ELR (cell line): ENCODE measurements around the gene PODNL1.

Source experiments
- DNase-seq: peaks from one replicate; pipeline ENCODE4 v3.0.0-alpha.2; 2015; ENCODE audit warnings: low read depth

PODNL1 gene

GRCh38 chr19:13888281-13888680, 49.9 kb downstream of the PODNL1 start:
- DNase-seq = no peak

GRCh38 chr19:13887517-13887916, 50.7 kb downstream of the PODNL1 start:
- DNase-seq = peak; percentile 53

DNA sequence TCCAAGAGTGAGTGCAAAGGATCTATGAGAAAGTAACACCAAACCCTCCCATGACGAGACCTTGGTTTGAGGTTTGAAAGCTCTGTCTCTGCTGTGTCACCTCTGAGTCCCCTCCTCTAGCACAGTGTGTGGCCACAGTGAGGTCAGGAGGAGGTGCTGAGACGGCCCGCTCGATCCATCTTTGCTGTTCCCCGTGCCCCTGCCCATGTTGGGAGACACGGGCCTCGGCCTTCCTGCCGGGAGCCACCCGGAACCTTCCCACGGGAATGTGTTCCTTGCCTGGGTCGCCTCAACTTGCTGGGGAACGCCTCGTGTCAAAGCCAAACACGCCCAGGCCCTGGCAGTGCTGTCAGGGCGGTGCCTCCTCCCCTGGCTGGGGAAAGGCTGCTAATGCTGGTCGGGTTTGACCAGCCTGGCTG, 51.2 kb downstream of the PODNL1 start:
- no peak for DNase-seq

DNA sequence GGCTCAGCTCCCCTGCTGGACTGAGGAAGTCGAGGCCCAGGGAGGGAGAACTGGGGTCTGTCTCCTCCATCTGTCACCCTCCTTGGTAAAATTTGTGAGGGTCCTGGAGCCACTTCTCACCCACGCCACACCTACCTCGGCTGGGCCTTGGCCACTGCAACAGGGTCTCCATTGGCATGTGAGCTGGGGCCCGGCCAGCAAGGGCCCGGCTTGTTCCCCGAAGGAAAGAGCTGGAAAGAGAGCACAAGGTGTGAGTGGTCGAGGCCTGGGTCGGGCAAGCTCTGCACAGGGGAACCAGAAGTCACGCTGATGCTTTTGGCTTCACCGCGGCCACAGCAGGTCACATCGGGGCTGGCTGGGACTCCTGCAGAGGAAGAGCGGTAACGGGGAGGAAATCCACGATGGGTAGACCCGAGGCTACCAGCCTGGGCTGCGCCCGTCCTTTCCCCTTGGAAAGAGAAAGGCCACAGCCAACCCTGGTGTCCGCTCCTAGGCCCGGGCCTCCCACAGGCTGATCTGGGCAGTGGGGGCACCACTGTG, 52.3 kb downstream of the PODNL1 start:
- DNase-seq = no peak

GRCh38 chr19:13884726-13885591, 53.3 kb downstream of the PODNL1 start:
- no peak for DNase-seq

GRCh38 chr19:13883516-13884064, 54.6 kb downstream of the PODNL1 start:
- DNase-seq = peak; percentile 34

DNA sequence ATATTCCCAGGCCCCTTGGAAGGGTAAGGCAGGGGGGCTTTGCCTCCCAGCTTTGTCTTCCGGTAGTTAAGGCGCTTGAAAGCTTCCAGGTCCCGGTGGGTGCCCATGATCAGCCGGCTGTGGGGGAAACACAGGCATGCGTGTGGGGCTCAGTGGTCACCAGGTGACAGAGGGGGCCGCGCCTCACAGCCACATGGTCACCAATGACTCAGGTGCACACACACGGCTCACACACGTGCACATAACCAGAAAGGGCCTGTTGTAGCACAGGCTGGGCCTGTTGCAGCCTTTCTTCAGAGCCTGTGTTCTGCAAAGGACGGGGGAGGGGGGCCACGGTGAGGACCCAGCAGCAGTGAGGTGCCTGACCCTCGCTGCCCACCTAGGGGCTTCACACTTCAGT, 55.4 kb downstream of the PODNL1 start:
- DNase-seq = no peak

GRCh38 chr19:13882419-13882795, 55.8 kb downstream of the PODNL1 start:
- DNase-seq = no peak

DNA sequence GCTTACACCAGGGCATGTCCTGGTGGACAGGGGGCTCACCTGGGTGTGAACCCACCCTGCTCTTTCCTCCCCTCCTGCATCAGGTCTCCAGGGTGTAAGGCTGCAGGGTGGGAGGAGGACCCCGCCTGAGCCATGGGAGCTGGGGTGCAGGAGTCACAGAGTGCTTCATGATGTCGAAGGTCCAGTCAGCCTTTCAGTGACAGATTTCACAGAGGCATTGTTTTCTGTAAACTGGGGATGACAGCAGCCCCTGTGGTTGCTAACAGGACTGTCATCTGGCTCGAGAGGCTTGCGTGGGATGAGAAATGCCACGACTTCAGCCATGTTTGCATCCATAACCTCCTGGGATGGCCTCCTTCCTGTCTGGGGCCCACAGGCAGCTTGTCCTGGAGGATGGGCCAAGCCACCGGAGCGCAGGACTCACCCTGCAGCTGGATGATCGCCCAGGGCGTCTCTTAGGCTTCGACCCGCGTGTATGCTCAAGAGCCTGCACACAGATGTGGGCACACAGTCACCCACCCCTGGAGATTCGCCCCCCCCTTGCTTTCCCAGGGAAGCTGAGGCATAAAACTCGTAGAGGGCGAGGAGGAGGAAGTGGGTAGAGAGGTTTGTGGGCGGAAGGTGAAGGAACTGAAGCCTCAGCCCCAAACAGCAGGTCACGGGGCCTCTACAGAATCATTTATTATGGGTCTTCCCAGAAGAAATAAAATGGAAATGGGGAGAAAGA, 56.4 kb downstream of the PODNL1 start:
- DNase-seq = peak; percentile 48

- no peak for DNase-seq
These were observed 56.9 kb downstream of the PODNL1 start for GRCh38 chr19:13881251-13881691.
